Uterus (tissue), 4 donors: ENCODE data around the gene RCAN2. TPM values are rescaled to one million over a fixed set of nuclear protein-coding genes. Genes with fewer than 3 reads are reported as not detected.
A peak's percentile ranks its signal among the peaks of the same experiment; 100 is the strongest.

ENCODE experiments used
- DNase-seq, 2 donors: peaks; one replicate each; pipeline ENCODE4 v3.0.0-alpha.2; 2019 to 2020
- H3K27ac ChIP-seq, 2 donors: fragments of 200-600 bp; sonication (generic); 1 replicate in 1 of 2; 2 replicates in 1 of 2; pipeline ENCODE4 v1.5.1; 2016 to 2018
- H3K27me3 ChIP-seq, 2 donors: fragments of 200-600 bp; sonication (generic); one replicate each; pipeline ENCODE4 v1.5.1; 2018 to 2019; ENCODE audit warnings: control low read depth in 1 of 2
- H3K36me3 ChIP-seq, 2 donors: fragments of 200-600 bp; sonication (generic); one replicate each; pipeline ENCODE4 v1.5.1; 2019; ENCODE audit warnings: control low read depth in 1 of 2
- H3K4me1 ChIP-seq, 2 donors: fragments of 200-600 bp; sonication (generic); one replicate each; pipeline ENCODE4 v1.5.1; 2018 to 2019; ENCODE audit warnings: control low read depth in 1 of 2
- H3K4me3 ChIP-seq, 2 donors: fragments of 200-600 bp; sonication (generic); 1 replicate in 1 of 2; 2 replicates in 1 of 2; pipeline ENCODE4 v1.5.1; 2018 to 2019; ENCODE audit warnings: mild to moderate bottlenecking in 1 of 2
- H3K9me3 ChIP-seq, 2 donors: fragments of 200-600 bp; sonication (generic); one replicate each; pipeline ENCODE4 v1.5.1; 2019; ENCODE audit warnings: control low read depth in 1 of 2
- POLR2A ChIP-seq, 2 donors: fragments of 450-650 bp; IDR thresholded peaks; one replicate each; pipeline ENCODE4 v1.6.1; 2016; ENCODE audit warnings: antibody characterized with exemption in 2 of 2, mild to moderate bottlenecking in 1 of 2, moderate library complexity in 1 of 2
- intact Hi-C: fragments of 100-400 bp; cut with DNase I; formaldehyde crosslinking; loops from one replicate; pipeline ENCODE4 v1.15.1; 2023; ENCODE audit warnings: low total_unique reads
- total RNA-seq, 4 donors: library from RNA; depleted of rRNA in 3 of 4; stranded (reverse); fragments of >200 nt in 3 of 4; gene quantifications; one replicate each; pipeline versions ENCODE4 v1.1.0 to v1.2.4, GENCODE V29; 2014 to 2023
- TF ChIP-seq, protein P1 (sequence below), 4 experiments: fragments of 200-600 bp in 2 of 4; fragments of 450-650 bp in 2 of 4; sonication (generic) in 2 of 4; IDR thresholded peaks; one replicate each; pipeline ENCODE4 v1.5.1; 2016 to 2019; ENCODE audit warnings: antibody characterized with exemption in 4 of 4, mild to moderate bottlenecking in 2 of 4, moderate library complexity in 1 of 4
- donor health status: DM: yes; HTN: yes; CAD: no.

Gene RCAN2
- total RNA-seq, 4 donors from 2014 or later: 3.0 to 36.4 (median 16.3) TPM

DNA sequence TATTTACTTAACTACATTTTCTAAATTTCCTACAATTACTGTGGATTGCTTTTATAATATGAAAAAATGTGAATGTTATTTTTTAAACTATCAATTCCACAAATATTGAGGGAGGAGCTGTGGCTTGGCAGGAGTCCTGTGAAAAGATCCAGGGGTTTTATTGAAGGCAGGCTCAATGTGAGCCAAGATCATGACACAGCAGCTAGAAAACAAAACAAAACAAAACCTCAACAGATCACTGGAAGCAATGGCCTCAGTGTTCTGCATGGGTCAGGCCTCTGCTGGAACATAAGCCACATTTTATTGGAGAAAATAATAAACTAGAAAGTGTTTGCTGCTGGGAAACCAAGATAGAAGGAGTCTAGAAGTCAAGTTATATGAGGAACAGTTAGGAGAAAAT lies 19.4 kb upstream of the RCAN2 start:
- no peaks in the 10 kb centered on the region for H3K27me3 ChIP-seq
- peak overlapping the region; percentile 54 to 65 for H3K27ac ChIP-seq
- DNase-seq: no peak
- no peak for TF ChIP-seq POLR2A (IDR thresholded peaks at IDR 0.05)
- TF ChIP-seq, protein P1, sequence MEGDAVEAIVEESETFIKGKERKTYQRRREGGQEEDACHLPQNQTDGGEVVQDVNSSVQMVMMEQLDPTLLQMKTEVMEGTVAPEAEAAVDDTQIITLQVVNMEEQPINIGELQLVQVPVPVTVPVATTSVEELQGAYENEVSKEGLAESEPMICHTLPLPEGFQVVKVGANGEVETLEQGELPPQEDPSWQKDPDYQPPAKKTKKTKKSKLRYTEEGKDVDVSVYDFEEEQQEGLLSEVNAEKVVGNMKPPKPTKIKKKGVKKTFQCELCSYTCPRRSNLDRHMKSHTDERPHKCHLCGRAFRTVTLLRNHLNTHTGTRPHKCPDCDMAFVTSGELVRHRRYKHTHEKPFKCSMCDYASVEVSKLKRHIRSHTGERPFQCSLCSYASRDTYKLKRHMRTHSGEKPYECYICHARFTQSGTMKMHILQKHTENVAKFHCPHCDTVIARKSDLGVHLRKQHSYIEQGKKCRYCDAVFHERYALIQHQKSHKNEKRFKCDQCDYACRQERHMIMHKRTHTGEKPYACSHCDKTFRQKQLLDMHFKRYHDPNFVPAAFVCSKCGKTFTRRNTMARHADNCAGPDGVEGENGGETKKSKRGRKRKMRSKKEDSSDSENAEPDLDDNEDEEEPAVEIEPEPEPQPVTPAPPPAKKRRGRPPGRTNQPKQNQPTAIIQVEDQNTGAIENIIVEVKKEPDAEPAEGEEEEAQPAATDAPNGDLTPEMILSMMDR (IDR thresholded peaks at IDR 0.05): no peak
- H3K4me1 ChIP-seq: no peaks in the 10 kb centered on the region
- no peaks in the 10 kb centered on the region for H3K36me3 ChIP-seq
- intact Hi-C loops: no loop called here
- H3K4me3 ChIP-seq: no peak overlapping the region
- H3K9me3 ChIP-seq: no peaks in the 10 kb centered on the region

DNA sequence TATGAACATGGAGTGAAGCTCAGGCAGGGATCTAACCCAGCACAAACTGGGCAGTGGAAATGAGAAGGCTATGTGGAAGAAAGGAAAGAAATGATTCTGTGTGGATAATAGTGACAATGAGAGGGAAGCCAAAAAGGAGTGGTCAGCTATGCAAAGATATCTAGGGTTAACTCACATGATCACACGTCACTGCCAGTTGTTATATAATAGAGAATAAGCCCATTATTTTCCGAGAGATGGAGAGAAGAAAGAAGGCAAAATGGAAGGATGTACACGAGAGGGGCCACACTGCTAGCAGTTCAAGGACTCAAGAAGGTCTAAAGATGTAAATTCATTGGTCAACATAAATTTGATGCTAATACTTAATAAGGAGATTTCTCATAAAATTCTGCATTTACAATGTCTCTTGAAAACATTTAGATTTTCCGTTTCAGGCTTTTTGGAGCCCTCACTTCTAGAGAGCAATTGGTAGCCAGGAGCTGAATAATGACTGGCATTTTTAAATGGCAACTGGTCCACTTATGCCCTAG lies 18.8 kb upstream of the RCAN2 start:
- peak overlapping the region; percentile 10 to 65 for H3K27ac ChIP-seq
- no peaks in the 10 kb centered on the region for H3K4me1 ChIP-seq
- no peak for DNase-seq
- H3K4me3 ChIP-seq: no peak overlapping the region
- intact Hi-C loops: no loop called here
- no peaks in the 10 kb centered on the region for H3K36me3 ChIP-seq
- no peaks in the 10 kb centered on the region for H3K27me3 ChIP-seq
- no peaks in the 10 kb centered on the region for H3K9me3 ChIP-seq
- no peak for TF ChIP-seq POLR2A (IDR thresholded peaks at IDR 0.05)
- TF ChIP-seq, protein P1 (IDR thresholded peaks at IDR 0.05): no peak

DNA sequence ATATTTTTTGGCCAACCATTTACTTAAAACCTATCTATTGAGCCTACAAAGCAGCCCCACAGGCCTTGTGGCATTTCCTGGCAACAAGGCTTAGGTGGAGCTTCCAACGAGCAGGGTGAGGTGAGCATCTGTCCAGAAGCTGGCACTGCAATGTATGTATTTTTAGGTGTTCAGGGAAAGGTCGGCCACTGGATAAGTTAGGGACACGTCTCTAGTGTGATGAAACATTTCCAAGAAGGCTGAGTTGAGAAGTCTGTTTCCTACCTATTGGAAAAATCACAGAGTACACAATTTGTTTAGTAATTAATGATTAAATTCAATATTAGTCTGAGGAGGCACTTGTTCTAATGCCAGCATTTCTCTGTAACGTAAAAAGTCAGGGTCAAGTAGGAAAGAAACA lies 17.8 kb upstream of the RCAN2 start:
- no peaks in the 10 kb centered on the region for H3K36me3 ChIP-seq
- no peaks in the 10 kb centered on the region for H3K4me1 ChIP-seq
- H3K27me3 ChIP-seq: no peaks in the 10 kb centered on the region
- H3K4me3 ChIP-seq: no peak overlapping the region
- DNase-seq: no peak
- H3K27ac ChIP-seq: no peak overlapping the region
- no peaks in the 10 kb centered on the region for H3K9me3 ChIP-seq
- intact Hi-C loops: no loop called here
- TF ChIP-seq POLR2A (IDR thresholded peaks at IDR 0.05): no peak
- TF ChIP-seq, protein P1 (IDR thresholded peaks at IDR 0.05): no peak

DNA sequence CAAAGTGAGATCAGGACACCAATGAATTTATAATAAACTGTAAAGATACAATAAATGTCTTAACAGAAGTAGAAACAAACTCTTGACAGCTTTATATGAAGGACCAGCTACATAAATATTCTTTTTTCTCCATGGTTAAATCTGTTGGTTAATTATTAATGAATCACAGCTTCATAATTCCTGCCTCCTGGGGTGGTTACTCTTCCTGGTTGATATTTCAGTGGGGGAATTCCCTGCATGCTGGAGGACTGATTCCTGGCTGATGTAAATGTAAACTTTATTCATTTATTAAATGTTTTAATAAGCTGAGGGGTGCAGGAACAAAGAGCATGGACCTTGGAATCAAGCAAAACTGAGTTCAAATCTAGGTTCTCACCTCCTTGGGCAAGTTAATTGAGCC lies 16.2 kb upstream of the RCAN2 start:
- no peaks in the 10 kb centered on the region for H3K4me1 ChIP-seq
- no peaks in the 10 kb centered on the region for H3K27me3 ChIP-seq
- H3K4me3 ChIP-seq: no peak overlapping the region
- intact Hi-C loops: no loop called here
- DNase-seq: no peak
- no peaks in the 10 kb centered on the region for H3K9me3 ChIP-seq
- no peaks in the 10 kb centered on the region for H3K36me3 ChIP-seq
- H3K27ac ChIP-seq: peak overlapping the region; percentile 14
- TF ChIP-seq, protein P1 (IDR thresholded peaks at IDR 0.05): no peak
- no peak for TF ChIP-seq POLR2A (IDR thresholded peaks at IDR 0.05)

DNA sequence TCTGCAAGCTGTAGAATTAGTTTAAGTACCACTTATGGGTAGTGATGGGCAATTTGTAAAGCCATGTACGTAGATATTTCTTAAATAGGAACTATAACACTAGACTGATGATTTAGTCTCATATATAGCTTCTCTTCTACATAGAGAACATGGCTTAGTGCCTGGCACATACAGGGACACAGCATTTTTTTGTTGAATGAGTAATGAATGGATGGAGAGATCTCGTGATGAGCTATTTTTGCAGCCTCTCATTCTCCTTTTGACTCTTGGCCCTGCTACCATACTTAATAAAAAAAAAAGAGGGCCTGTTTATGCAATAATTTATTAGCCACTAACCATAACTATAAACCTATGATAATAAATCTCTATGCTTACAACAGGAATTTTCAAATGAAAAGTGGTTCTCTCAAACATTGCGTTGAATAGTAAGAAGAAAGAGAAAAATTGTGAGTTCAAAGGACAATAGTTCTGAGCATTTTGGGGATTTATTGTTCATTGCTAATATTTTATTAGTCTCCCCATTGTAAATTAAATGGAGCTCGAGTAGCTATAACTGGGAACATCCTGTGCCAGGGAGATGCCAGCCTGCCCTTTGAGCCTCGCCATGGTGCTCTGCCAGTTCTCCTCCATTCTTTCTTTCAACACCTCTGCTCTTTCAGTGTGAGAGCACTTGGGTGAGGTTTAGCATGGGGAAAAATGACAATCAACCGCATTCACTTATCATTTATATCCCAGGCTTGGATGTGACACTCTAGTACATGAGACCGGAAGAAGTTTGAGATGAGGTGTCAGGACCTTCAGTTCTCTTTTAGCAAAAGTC lies 14.7 kb upstream of the RCAN2 start:
- H3K9me3 ChIP-seq: no peaks in the 10 kb centered on the region
- no peaks in the 10 kb centered on the region for H3K36me3 ChIP-seq
- intact Hi-C loops: no loop called here
- no peak overlapping the region for H3K4me3 ChIP-seq
- no peaks in the 10 kb centered on the region for H3K4me1 ChIP-seq
- no peak for DNase-seq
- TF ChIP-seq, protein P1 (IDR thresholded peaks at IDR 0.05): no peak
- no peak for TF ChIP-seq POLR2A (IDR thresholded peaks at IDR 0.05)
- H3K27ac ChIP-seq: peak overlapping the region; percentile 44 to 76
- H3K27me3 ChIP-seq: no peaks in the 10 kb centered on the region
